Karpas-422 (cell line): ENCODE data around the gene SPIN3. TPM values are rescaled to one million over a fixed set of nuclear protein-coding genes. Genes with fewer than 3 reads are reported as not detected.
"Not testable (repeated sequence)": the region's sequence is repeated elsewhere in the genome, so short reads cannot be mapped to it uniquely, and the experiment has no call there.

ENCODE experiments used
- DNase-seq: peaks from one replicate; pipeline ENCODE4 v3.0.0-alpha.2; 2015
- H2AFZ ChIP-seq: fragments of 200-600 bp; sonication (generic); 2 replicates; pipeline ENCODE4 v1.6.1; 2014; ENCODE audit warnings: antibody characterized with exemption, low read length, mixed read lengths
- H3K27ac ChIP-seq: fragments of 200-600 bp; sonication (generic); 2 replicates; pipeline ENCODE4 v1.5.1; 2014; ENCODE audit warnings: mild to moderate bottlenecking, low read length, moderate library complexity
- H3K27me3 ChIP-seq: fragments of 200-600 bp; sonication (generic); 2 replicates; pipeline ENCODE4 v1.6.1; 2014; ENCODE audit warnings: low read length, mixed read lengths
- H3K36me3 ChIP-seq: fragments of 200-600 bp; sonication (generic); 2 replicates; pipeline ENCODE4 v1.6.1; 2014; ENCODE audit warnings: low read length, mixed read lengths; ENCODE audit not compliant: insufficient read depth
- H3K4me1 ChIP-seq: fragments of 200-600 bp; sonication (generic); 2 replicates; pipeline ENCODE4 v1.6.1; 2014; ENCODE audit warnings: mild to moderate bottlenecking, low read length, mixed read lengths
- H3K4me2 ChIP-seq: fragments of 200-600 bp; sonication (generic); 2 replicates; pipeline ENCODE4 v1.6.1; 2014; ENCODE audit warnings: low read length, low read depth, mild to moderate bottlenecking; ENCODE audit not compliant: poor library complexity, severe bottlenecking
- H3K4me3 ChIP-seq: fragments of 200-600 bp; sonication (generic); 2 replicates; pipeline ENCODE4 v1.5.1; 2014; ENCODE audit warnings: mild to moderate bottlenecking, antibody characterized with exemption, low read length, mixed read lengths
- H3K79me2 ChIP-seq: fragments of 200-600 bp; sonication (generic); 2 replicates; pipeline ENCODE4 v1.6.1; 2014; ENCODE audit warnings: mild to moderate bottlenecking, low read length, mixed read lengths
- H3K9ac ChIP-seq: fragments of 200-600 bp; sonication (generic); 2 replicates; pipeline ENCODE4 v1.6.0; 2014; ENCODE audit warnings: low read length
- H3K9me2 ChIP-seq: fragments of 200-600 bp; sonication (generic), shearing (Covaris generic); replicated peaks from 2 replicates; pipeline ENCODE4 v1.6.0; 2014; ENCODE audit warnings: mild to moderate bottlenecking, low read length, moderate library complexity; ENCODE audit not compliant: insufficient read depth
- H3K9me3 ChIP-seq: fragments of 300-700, 200-600 bp; sonication (generic); 2 replicates; pipeline ENCODE4 v1.6.1; 2014; ENCODE audit warnings: low read length, mixed read lengths
- H4K20me1 ChIP-seq: fragments of 200-600 bp; sonication (generic); 2 replicates; pipeline ENCODE4 v1.6.1; 2014; ENCODE audit warnings: mild to moderate bottlenecking, antibody characterized with exemption, low read length, low read depth; ENCODE audit not compliant: insufficient read depth
- total RNA-seq: library from RNA; depleted of rRNA; stranded (reverse); fragments of >200 nt; shearing (Covaris generic); gene quantifications from 2 replicates; pipeline ENCODE4 v1.2.3, GENCODE V29; 2014; ENCODE audit warnings: low replicate concordance

Gene SPIN3
- total RNA-seq, 1 experiment from 2014 or later: not detected

DNA sequence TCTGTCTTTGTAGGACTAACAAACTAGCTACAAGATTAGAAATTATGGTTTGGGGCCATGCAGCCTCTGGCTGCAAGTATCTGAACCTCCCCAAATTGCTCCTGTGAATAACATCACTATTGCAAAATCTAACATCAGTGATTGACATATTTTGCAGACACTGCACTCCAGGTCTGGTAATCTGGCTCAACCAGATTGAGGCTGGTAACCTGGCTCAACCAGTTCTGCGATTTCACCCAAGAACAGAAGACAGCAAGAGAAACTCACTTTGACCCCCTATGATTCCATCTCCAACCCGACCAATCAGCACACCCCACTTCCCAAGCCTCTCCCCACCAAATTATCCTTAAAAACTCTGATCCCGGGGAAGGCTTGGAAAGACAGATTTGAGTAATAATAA, 20.9 kb downstream of the SPIN3 start:
- Histone ChIP-seq H3K27me3 (no peaks in the 10 kb centered on the region), H4K20me1 (no peaks in the 10 kb centered on the region), H3K36me3 (no peaks in the 10 kb centered on the region), H3K79me2 (no peaks in the 10 kb centered on the region), H3K9ac (no peak overlapping the region), H3K4me1 (no peaks in the 10 kb centered on the region), H3K9me2 (no peaks in the 10 kb centered on the region), H2AFZ (no peak overlapping the region), H3K27ac (no peak overlapping the region), H3K9me3 (no peaks in the 10 kb centered on the region), H3K4me3 (no peak overlapping the region), H3K4me2 (no peak overlapping the region)
- DNase-seq: no peak

GRCh38 chrX:56969559-56969958, 25.8 kb downstream of the SPIN3 start:
- Histone ChIP-seq H3K9me3 (no peaks in the 10 kb centered on the region), H3K4me1 (no peaks in the 10 kb centered on the region), H3K79me2 (no peaks in the 10 kb centered on the region), H3K4me3 (no peak overlapping the region), H3K9ac (no peak overlapping the region), H4K20me1 (no peaks in the 10 kb centered on the region), H2AFZ (no peak overlapping the region), H3K4me2 (no peak overlapping the region), H3K9me2 (no peaks in the 10 kb centered on the region), H3K36me3 (no peaks in the 10 kb centered on the region), H3K27me3 (no peaks in the 10 kb centered on the region), H3K27ac (no peak overlapping the region)
- DNase-seq: no peak

- no peaks in the 10 kb centered on the region for H3K4me1 ChIP-seq
- no peaks in the 10 kb centered on the region for H3K79me2 ChIP-seq
Observed at GRCh38 chrX:56968980-56969379, 26.4 kb downstream of the SPIN3 start.

DNA sequence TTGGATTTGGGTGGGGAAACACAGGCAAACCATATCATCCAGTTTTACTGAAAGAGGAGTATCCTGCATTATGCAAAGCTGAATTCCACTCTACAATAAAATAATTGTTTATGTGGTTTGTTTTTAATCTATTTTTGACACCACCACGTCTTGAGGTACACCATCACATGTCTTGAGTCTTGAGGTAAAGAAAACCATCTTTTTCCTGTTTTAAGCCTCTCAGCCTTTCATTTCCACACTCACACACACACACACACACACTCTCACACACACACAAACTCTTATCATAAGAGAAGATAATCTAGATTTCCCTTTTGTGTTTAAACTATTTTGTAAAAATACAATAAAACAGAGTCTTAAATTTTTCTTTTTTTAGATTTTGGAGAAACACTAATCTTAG, 32.0 kb downstream of the SPIN3 start:
- no peak for DNase-seq

More at GRCh38 chrX:56968980-56969379, 26.4 kb downstream of the SPIN3 start:
- Histone ChIP-seq H3K9me2 (no peaks in the 10 kb centered on the region), H4K20me1 (no peaks in the 10 kb centered on the region), H3K9me3 (no peaks in the 10 kb centered on the region), H3K4me2 (no peak overlapping the region), H3K36me3 (no peaks in the 10 kb centered on the region), H3K27ac (no peak overlapping the region), H3K9ac (no peak overlapping the region), H2AFZ (no peak overlapping the region), H3K4me3 (no peak overlapping the region), H3K27me3 (no peaks in the 10 kb centered on the region)
- no peak for DNase-seq

GRCh38 chrX:56947699-56948098, 47.6 kb downstream of the SPIN3 start:
- H3K79me2 ChIP-seq: no peaks in the 10 kb centered on the region
- no peaks in the 10 kb centered on the region for H3K9me3 ChIP-seq
- no peak overlapping the region for H3K27ac ChIP-seq
- no peaks in the 10 kb centered on the region for H3K36me3 ChIP-seq
- no peak overlapping the region for H3K4me2 ChIP-seq
- no peak overlapping the region for H3K9ac ChIP-seq
- no peaks in the 10 kb centered on the region for H3K27me3 ChIP-seq
- H2AFZ ChIP-seq: no peak overlapping the region
- no peaks in the 10 kb centered on the region for H3K9me2 ChIP-seq
- no peak for DNase-seq
- no peaks in the 10 kb centered on the region for H3K4me1 ChIP-seq
- H3K4me3 ChIP-seq: no peak overlapping the region
- no peaks in the 10 kb centered on the region for H4K20me1 ChIP-seq

More for the DNA sequence above, 32.0 kb downstream of the SPIN3 start:
- Histone ChIP-seq H3K9me2 (no peaks in the 10 kb centered on the region), H4K20me1 (no peaks in the 10 kb centered on the region), H3K4me3 (no peak overlapping the region), H3K9me3 (no peaks in the 10 kb centered on the region), H3K36me3 (no peaks in the 10 kb centered on the region), H2AFZ (no peak overlapping the region), H3K9ac (no peak overlapping the region), H3K4me2 (no peak overlapping the region), H3K79me2 (no peaks in the 10 kb centered on the region), H3K27ac (no peak overlapping the region), H3K4me1 (no peaks in the 10 kb centered on the region), H3K27me3 (no peaks in the 10 kb centered on the region)

DNA sequence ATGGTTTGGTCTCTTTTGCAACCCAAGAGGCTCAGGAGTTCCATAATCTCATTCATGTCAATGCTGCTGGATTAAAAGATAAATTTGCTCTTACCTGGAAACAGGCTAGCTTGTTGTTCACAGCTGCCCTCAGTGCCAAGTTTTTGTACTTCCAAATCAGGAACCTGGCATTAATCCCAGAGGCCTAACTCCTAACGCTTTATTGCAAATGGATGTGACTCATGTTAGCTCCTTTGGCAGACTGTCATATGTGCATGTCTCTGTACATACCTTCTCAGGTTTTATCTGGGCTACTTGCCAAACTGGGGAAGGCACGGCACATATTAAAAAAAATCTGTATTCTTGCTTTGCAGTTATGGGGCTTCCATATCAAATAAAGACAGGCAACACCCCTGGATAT, 49.1 kb downstream of the SPIN3 start:
- H3K27ac ChIP-seq, DNase-seq, H3K9me3 ChIP-seq, H3K9me2 ChIP-seq, H3K36me3 ChIP-seq, H3K4me1 ChIP-seq, H3K9ac ChIP-seq, H3K27me3 ChIP-seq, H2AFZ ChIP-seq, H4K20me1 ChIP-seq, H3K79me2 ChIP-seq, H3K4me3 ChIP-seq, H3K4me2 ChIP-seq: not testable (repeated sequence)

GRCh38 chrX:56945226-56945625, 50.1 kb downstream of the SPIN3 start:
- H3K9me2 ChIP-seq, H3K27me3 ChIP-seq, H3K79me2 ChIP-seq, H3K4me2 ChIP-seq, H4K20me1 ChIP-seq, H3K9me3 ChIP-seq, H3K9ac ChIP-seq, H3K36me3 ChIP-seq, DNase-seq, H3K4me3 ChIP-seq, H3K4me1 ChIP-seq, H3K27ac ChIP-seq, H2AFZ ChIP-seq: not testable (repeated sequence)

- Histone ChIP-seq H3K9me3 (no peaks in the 10 kb centered on the region), H3K27ac (no peak overlapping the region), H2AFZ (no peak overlapping the region), H3K4me2 (no peak overlapping the region), H3K79me2 (no peaks in the 10 kb centered on the region), H3K4me1 (no peaks in the 10 kb centered on the region), H4K20me1 (no peaks in the 10 kb centered on the region), H3K9me2 (no peaks in the 10 kb centered on the region), H3K9ac (no peak overlapping the region), H3K27me3 (no peaks in the 10 kb centered on the region), H3K36me3 (no peaks in the 10 kb centered on the region), H3K4me3 (no peak overlapping the region)
- no peak for DNase-seq
Observed at GRCh38 chrX:56943264-56943663, 52.1 kb downstream of the SPIN3 start.
